Esophagus muscularis mucosa (tissue), 3 donors: ENCODE measurements around the gene SFTPB.
"Not testable (repeated sequence)": the region's sequence is repeated elsewhere in the genome, so short reads cannot be mapped to it uniquely, and the experiment has no call there.

Source experiments
- EP300 ChIP-seq: sonication (generic); formaldehyde crosslinking; IDR thresholded peaks from one replicate; pipeline ENCODE4 v1.6.1; 2017; ENCODE audit warnings: antibody characterized with exemption
- TF ChIP-seq, protein P1 (sequence below), 3 experiments: fragments of 200-600 bp in 2 of 3; fragments of 450-650 bp in 1 of 3; sonication (generic) in 2 of 3; IDR thresholded peaks; one replicate each; pipeline ENCODE4 v1.5.1; 2017 to 2019; ENCODE audit warnings: antibody characterized with exemption in 3 of 3, mild to moderate bottlenecking in 2 of 3, moderate library complexity in 1 of 3

DNA sequence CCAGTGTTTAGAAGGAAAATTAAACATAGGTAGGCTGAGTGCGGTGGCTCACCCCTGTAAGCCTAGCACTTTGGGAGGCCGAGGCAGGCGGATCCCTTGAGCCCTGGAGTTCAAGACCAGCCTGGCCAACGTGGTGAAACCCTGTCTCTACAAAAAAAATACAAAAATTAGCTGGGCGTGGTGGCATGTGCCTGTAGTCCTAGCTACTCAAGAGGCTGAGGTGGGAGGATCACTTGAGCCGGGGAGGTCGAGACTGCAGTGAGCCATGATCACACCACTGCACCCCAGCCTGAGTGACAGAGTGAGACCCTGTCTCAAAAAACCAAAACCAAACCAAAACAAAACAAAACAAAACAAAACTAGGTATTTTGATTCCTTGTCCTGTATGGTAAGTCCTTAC, 46.4 kb upstream of the SFTPB start:
- TF ChIP-seq, protein P1, sequence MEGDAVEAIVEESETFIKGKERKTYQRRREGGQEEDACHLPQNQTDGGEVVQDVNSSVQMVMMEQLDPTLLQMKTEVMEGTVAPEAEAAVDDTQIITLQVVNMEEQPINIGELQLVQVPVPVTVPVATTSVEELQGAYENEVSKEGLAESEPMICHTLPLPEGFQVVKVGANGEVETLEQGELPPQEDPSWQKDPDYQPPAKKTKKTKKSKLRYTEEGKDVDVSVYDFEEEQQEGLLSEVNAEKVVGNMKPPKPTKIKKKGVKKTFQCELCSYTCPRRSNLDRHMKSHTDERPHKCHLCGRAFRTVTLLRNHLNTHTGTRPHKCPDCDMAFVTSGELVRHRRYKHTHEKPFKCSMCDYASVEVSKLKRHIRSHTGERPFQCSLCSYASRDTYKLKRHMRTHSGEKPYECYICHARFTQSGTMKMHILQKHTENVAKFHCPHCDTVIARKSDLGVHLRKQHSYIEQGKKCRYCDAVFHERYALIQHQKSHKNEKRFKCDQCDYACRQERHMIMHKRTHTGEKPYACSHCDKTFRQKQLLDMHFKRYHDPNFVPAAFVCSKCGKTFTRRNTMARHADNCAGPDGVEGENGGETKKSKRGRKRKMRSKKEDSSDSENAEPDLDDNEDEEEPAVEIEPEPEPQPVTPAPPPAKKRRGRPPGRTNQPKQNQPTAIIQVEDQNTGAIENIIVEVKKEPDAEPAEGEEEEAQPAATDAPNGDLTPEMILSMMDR (IDR thresholded peaks at IDR 0.05) = not testable (repeated sequence)
- TF ChIP-seq EP300 = not testable (repeated sequence)
